Middle frontal gyrus (tissue), 1 donor: ENCODE data around the gene HRH3.

Source experiments
- DNase-seq: peaks from one replicate; pipeline ENCODE4 v3.0.0-alpha.2; 2015; ENCODE audit warnings: low spot score; ENCODE audit errors: extremely low spot score

The HRH3 gene

DNA sequence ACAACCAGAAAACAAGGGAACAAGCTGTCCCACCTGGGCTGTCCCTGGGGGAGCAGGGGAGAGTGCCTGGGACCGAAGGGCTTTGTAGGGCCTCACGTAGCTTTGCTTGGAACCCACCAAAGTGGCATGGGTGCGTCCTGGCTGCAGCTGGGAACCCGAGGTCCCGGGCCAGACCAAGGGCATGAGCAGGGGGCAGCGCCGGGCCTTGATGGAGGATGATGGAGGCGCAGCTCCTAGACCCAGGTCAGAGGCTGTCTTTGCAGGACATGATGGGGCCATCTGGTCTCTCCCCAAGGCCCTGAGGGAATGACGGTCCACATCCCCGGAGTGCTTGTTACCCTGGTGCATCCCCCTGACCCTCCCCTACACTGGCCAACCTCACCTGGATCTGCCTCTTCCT is 10.6 kb upstream of the HRH3 start:
- DNase-seq, result no peak

- DNase-seq, result no peak
Observed at GRCh38 chr20:62230276-62230675, 10.2 kb upstream of the HRH3 start.

DNA sequence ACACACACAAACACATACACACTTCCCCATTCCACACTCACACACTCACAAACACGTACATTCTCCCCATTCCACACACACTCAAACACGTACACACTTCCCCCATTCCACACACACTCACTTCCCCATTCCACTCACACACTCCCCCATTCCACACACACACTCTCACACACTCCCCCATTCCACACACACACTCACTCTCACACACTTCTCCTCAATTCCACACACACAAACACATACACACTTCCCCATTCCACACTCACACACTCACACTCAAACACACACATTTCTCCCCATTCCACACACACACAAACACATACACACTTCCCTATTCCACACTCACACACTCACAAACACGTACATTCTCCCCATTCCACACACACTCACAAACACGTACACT is 9.6 kb upstream of the HRH3 start:
- no peak for DNase-seq

- DNase-seq, result no peak
Observed at GRCh38 chr20:62228982-62229545, 9.0 kb upstream of the HRH3 start.

DNA sequence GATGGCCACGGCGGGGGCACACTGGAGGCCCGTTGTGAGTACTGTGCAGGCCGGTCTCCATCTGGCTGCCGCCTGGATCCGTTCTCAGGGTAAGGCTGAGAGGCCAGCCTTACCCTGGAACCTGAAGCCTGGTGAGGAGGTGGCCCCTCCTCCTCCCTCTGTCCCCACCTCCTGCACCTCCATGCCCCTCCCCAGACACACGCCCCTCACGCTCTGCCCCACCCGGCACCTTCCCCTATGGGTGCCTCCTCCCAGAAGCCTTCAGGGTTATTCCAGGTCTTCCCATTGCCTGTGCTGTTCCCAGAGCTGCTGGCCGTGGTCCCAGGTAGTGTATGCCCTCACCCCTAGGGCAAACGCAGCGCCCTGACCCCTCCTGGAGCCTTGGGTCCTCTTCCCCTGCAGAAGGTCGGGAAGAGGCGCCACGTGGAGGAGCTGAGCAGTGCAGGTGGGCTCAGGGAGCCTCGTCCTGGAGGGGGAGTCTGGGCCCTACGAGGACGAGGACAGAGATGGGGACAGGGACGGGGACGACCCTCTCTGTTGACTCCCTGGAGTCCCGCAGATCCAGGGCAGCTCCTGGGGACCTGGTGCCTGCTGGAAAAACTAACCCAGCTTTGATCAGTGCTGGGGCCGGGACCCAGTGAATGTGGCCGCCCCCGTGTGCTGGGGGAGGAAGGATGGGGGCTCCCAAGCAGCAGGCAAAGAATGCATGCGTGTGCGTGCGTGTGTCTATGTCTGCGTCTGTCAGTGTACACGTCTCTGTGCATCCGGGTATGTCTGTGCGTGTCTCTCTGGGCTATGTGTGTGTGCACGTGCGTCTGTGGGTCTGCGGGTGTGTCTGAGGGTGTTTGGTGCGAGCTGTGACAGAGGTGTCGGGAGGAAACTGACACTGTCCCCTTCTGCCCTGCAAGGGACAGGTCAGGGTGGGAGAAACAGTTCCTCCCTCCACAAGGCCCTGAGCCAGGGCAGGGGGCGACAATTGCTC is 8.2 kb upstream of the HRH3 start:
- no peak for DNase-seq

DNA sequence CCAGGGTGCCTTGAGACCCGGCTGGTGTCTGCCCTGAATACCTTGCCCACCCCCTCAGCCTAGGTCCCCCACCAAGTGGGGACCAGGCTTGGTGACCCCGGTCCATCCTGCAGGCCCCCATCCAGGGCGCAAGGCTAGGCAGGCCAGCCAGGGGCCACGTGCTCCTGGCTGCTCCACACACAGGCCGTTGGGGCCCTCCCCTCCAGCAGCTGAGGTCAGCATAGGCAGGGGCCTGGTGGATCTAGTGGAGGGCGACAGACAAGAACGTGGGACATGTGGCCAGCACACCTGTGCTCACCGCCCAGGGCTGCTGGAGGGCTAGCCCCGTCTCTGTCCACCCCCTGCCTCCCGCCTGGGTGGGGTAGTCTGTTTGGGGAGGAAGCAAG is 7.5 kb upstream of the HRH3 start:
- no peak for DNase-seq

- DNase-seq, result peak; percentile 21
Observed at GRCh38 chr20:62226707-62227590, 6.9 kb upstream of the HRH3 start.

DNA sequence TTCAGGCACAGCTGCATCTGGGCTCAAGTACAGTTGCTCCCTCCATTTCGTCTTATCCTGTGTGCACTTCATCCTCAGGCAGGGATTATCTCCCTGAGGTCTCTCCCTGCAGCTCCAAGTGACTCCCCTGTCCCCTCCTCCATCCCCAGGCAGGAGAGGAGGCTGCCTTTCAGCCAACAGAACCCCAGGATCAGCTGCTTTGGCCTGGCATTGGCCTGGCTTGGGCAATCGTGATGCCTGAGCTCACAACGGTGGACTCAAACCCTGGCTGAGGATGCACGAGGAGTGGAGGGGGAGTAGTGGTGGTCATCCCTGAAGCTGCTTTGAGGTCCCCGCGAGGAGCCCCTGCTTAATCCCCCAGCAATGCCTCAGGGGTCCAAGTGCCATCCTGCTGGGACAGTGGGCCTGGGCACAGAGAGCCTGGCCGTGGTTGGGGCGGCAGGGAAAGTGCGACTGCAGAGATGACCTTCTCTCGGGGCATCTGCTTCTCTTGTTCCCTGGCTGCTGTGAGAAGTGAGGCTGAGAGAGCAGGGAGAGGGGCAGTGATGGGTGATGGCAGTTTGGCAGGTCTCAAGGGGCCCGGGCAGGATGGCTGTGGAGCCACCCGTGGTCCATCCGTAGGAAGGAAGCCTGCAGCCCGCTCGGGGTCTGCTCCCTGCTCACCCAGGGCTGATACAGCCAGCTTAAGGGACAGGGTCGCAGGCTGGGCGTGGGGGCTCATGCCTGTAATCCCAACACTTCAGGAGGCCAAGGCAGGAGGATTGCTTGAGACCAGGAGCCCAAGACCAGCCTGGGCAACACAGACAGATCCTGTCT is 6.0 kb upstream of the HRH3 start:
- no peak for DNase-seq

DNA sequence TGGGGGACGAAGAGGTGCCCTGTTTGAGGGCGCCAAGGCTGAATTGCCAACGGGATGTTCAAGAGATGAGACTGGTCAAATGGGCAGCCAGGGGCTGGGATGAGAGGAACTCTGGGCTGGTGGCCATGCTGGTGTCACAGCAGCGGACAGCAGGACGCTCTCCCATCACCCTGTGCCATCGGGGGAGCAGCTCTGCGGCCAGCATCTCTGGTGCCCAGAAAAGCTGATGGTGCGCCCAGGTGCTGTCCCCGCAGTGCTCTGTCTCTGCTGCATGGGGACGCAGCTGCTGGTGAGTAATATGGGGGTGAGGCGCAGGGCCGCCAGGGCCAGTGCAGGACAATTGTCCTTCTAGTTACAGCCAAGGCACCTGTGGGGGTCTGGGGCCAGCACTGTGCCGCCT is 4.9 kb upstream of the HRH3 start:
- no peak for DNase-seq

GRCh38 chr20:62224113-62224855 is 4.2 kb upstream of the HRH3 start:
- no peak for DNase-seq

GRCh38 chr20:62223571-62223970 is 3.5 kb upstream of the HRH3 start:
- no peak for DNase-seq

- no peak for DNase-seq
Observed at GRCh38 chr20:62222972-62223371, 2.9 kb upstream of the HRH3 start.

DNA sequence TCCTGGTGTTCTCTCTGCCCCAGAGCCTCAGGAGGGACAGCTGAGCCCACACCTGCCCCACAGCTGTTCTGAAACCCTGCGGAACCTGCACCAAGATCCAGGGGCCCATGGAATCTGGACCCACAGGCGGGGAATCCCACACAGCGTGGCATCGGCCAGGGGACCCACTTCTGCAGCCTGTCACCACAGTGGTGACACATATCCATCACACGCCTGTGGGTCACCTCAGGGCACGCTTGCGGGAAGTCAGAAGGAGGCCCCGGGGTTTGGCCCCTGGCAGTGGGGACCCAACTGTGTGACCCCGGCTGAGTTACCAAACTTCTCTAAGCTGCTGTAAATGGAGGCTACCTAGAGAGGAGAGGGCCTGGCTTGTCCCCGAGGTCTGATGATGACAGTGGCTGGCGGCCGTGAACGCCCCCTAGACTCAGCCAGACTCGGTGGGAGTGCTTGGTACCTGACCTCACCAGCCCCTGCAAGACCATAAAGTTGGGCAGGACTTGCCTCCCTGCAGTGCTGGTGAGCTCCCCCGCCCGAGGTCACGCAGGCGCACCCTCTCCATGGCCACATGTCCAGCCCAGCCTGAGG is 2.3 kb upstream of the HRH3 start:
- DNase-seq, result no peak

GRCh38 chr20:62220666-62221568 is 839 bp upstream of the HRH3 start:
- no peak for DNase-seq

GRCh38 chr20:62219101-62219991 is 732 bp downstream of the HRH3 start:
- DNase-seq, result no peak

DNA sequence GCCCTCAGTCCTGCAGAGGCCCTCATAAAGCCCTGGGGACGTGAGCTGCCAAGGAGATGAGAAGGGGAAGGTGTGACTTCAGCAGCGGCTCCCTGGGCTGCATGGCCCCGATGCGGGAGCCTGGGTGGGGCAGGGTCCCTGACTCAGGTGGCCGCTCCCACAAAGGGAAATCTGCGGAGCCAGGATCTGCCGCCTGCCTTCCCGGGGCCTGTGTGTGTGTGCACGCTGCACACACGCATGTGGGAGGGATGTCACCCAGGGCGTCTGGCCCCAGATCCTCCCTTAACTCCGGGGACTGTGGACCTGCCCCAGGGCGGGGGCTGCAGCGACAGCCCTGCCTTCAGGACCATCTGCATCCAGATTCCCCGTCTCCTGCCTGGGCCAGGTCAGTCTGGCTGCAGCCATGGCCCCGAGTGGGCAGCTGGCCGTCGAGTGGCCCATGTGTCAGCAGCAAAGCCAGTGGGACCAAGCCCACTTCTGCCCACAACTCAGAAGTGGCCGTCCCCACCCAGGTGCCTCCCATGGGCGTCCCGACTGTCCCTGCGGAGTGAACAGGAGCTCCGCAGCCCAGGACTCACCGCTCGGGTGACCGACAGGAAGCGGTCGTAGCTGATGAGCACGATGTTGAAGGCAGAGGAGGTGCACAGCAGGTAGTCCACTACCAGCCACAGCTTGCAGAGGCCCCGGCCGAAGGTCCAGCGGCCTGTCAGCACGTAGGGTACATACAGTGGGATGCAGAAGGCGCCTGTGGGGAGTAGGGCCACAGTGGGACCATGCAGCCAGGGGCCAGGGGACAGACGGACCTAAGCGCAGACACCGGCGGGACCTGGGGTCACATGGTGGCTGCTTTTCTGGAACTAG is 1.9 kb downstream of the HRH3 start:
- no peak for DNase-seq
